Retinal pigment epithelial cell (primary cell): ENCODE data around the gene FMN1.

Experiments used
- DNase-seq: peaks from one replicate; pipeline ENCODE4 v3.0.0-alpha.2; 2010; ENCODE audit warnings: low read depth
- H3K4me3 ChIP-seq: 2 replicates; pipeline ENCODE4 v1.5.1; 2011; ENCODE audit warnings: mild to moderate bottlenecking, low read length, control low read depth, moderate library complexity
- CTCF ChIP-seq: conservative IDR thresholded peaks from 2 replicates; pipeline ENCODE4 v1.5.1; 2011; ENCODE audit warnings: low read depth, low read length, control low read depth, inconsistent platforms

Gene FMN1

GRCh38 chr15:33149919-33150318 lies 44.6 kb downstream of the FMN1 start:
- peak; percentile 37 for DNase-seq
- no peak for TF ChIP-seq CTCF
- no peak overlapping the region for H3K4me3 ChIP-seq

GRCh38 chr15:33148129-33148751 lies 46.3 kb downstream of the FMN1 start:
- no peak overlapping the region for H3K4me3 ChIP-seq
- TF ChIP-seq CTCF: no peak
- no peak for DNase-seq

GRCh38 chr15:33146051-33146450 lies 48.5 kb downstream of the FMN1 start:
- H3K4me3 ChIP-seq: no peak overlapping the region
- no peak for DNase-seq
- no peak for TF ChIP-seq CTCF

- DNase-seq: no peak
- TF ChIP-seq CTCF: no peak
- H3K4me3 ChIP-seq: no peak overlapping the region
Observed at GRCh38 chr15:33145447-33145846, 49.1 kb downstream of the FMN1 start.

DNA sequence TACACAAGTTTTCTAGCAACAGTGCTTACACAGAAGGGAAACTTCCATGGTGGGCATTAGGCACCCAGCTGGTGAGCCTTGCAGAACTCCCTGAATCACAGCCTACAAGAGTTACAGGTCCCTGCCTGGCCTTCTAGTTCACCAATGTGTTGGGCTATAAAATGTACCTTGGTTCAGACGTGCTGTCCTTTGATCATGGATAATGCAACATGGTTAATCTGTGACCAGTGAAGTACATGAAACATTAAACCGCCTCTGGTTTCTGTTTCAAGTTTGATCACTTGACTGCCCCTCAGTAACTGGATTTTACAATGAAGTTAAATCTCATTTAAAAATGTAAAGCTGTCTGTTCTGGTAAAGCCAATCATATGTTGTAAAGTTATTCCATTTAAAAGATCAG lies 51.8 kb downstream of the FMN1 start:
- no peak for DNase-seq
- no peak for TF ChIP-seq CTCF
- H3K4me3 ChIP-seq: no peak overlapping the region

- no peak for DNase-seq
- no peak for TF ChIP-seq CTCF
Observed at GRCh38 chr15:33138000-33138399, 56.5 kb downstream of the FMN1 start.

GRCh38 chr15:33137101-33137500 lies 57.4 kb downstream of the FMN1 start:
- H3K4me3 ChIP-seq: no peak overlapping the region
- no peak for DNase-seq
- no peak for TF ChIP-seq CTCF

More at GRCh38 chr15:33138000-33138399, 56.5 kb downstream of the FMN1 start:
- H3K4me3 ChIP-seq: no peak overlapping the region
